Transverse colon (tissue), 4 donors: Measurements from ENCODE around the gene VMP1. TPM values are rescaled to one million over a fixed set of nuclear protein-coding genes. Genes with fewer than 3 reads are reported as not detected.

Source experiments
- DNase-seq: peaks from one replicate; pipeline ENCODE4 v3.0.0-alpha.2; 2019
- H3K27ac ChIP-seq, 4 donors: fragments of 200-600 bp; sonication (generic); 2 replicates each; pipeline ENCODE4 v1.5.1; 2016 to 2018; ENCODE audit warnings: inconsistent platforms in 4 of 4
- H3K27me3 ChIP-seq: fragments of 200-600 bp; sonication (generic); 2 replicates; pipeline ENCODE4 v1.5.1; 2017; ENCODE audit warnings: inconsistent platforms
- H3K36me3 ChIP-seq, 4 donors: fragments of 200-600 bp; sonication (generic); 2 replicates each; pipeline ENCODE4 v1.5.1; 2017 to 2019; ENCODE audit warnings: inconsistent platforms in 4 of 4
- H3K4me1 ChIP-seq, 4 donors: fragments of 200-600 bp; sonication (generic); 2 replicates each; pipeline ENCODE4 v1.5.1; 2017 to 2020; ENCODE audit warnings: inconsistent platforms in 4 of 4
- H3K4me3 ChIP-seq, 4 donors: fragments of 200-600 bp; sonication (generic); 1 replicate in 1 of 4; 2 replicates in 3 of 4; pipeline versions ENCODE4 v1.5.1 to v1.6.1; 2017 to 2019; ENCODE audit warnings: inconsistent platforms in 4 of 4
- H3K9me3 ChIP-seq, 2 donors: fragments of 200-600 bp; sonication (generic); 2 replicates each; pipeline ENCODE4 v1.5.1; 2017 to 2019; ENCODE audit warnings: inconsistent platforms in 2 of 2
- CTCF ChIP-seq, 5 experiments: fragments of 200-600 bp in 3 of 5; fragments of 450-650 bp in 2 of 5; sonication (generic) in 3 of 5; IDR thresholded peaks; 1 replicate in 2 of 5; 2 replicates in 3 of 5; pipeline ENCODE4 v1.5.1; 2016 to 2017; ENCODE audit warnings: antibody characterized with exemption in 5 of 5, inconsistent platforms in 3 of 5, mild to moderate bottlenecking in 2 of 5, moderate library complexity in 1 of 5
- EP300 ChIP-seq: sonication (generic); formaldehyde crosslinking; IDR thresholded peaks from one replicate; pipeline ENCODE4 v1.6.1; 2017; ENCODE audit warnings: antibody characterized with exemption, low read depth
- POLR2A ChIP-seq: fragments of 450-650 bp; IDR thresholded peaks from one replicate; pipeline ENCODE4 v1.6.1; 2016; ENCODE audit warnings: antibody characterized with exemption, mild to moderate bottlenecking, moderate library complexity
- POLR2AphosphoS5 ChIP-seq, 3 donors: sonication (generic); formaldehyde crosslinking; IDR thresholded peaks; one replicate each; pipeline ENCODE4 v1.6.1; 2016; ENCODE audit warnings: antibody characterized with exemption in 3 of 3
- WGBS, 2 donors: methylation state at CpG; one replicate each; pipeline ENCODE4 v1.1.5; 2018; ENCODE audit warnings: low coverage in 1 of 2; 5-methylcytosine and 5-hydroxymethylcytosine counted together
- in situ Hi-C, 4 donors: fragments of 200-750 bp; cut with MboI; loops; one replicate each; pipeline versions ENCODE4 v1.15.0 to v1.15.1; 2017; ENCODE audit warnings: low sequenced_read_pairs in 3 of 4, low pct_ligation_motif_present in 1 of 4, low pct_unique_long_range_greater_than_20kb in 1 of 4
- intact Hi-C: fragments of 100-400 bp; cut with DNase I; formaldehyde crosslinking; loops from one replicate; pipeline ENCODE4 v1.15.1; 2023; ENCODE audit warnings: low total_unique reads
- total RNA-seq, 4 donors: library from RNA; depleted of rRNA; stranded (reverse); fragments of >200 nt; gene quantifications; one replicate each; pipeline ENCODE4 v1.1.0, GENCODE V29; 2016

VMP1 gene
- total RNA-seq, 4 donors from 2014 or later: 136 to 547 (median 339) TPM

GRCh38 chr17:59725691-59726090, 18.2 kb downstream of the VMP1 start:
- 54 to 56% methylated on average over 2 of the region's 2 CpGs for WGBS, 2 donors
- in situ Hi-C loops (loop anchor here in 2 of 4 donors (25.0 kb wide), 1 partner anchor 312 kb away; no protein-coding TSS in a partner anchor), intact Hi-C loops (no loop called here)
- no peaks in the 10 kb centered on the region for H3K27me3 ChIP-seq
- TF ChIP-seq POLR2A (no peak), POLR2AphosphoS5 (IDR thresholded peaks at IDR 0.05) (peak; percentile 24 to 57 (median 27)), CTCF (IDR thresholded peaks at IDR 0.05) (no peak)
- peak overlapping the region; percentile 38 to 76 (median 70) for H3K27ac ChIP-seq
- no peaks in the 10 kb centered on the region for H3K36me3 ChIP-seq
- no peak for DNase-seq
- H3K4me1 ChIP-seq: peaks cover 0 to 80% (median 33%) of the 10 kb centered on the region in 4 donors
- no peaks in the 10 kb centered on the region for H3K9me3 ChIP-seq
- no peak overlapping the region for H3K4me3 ChIP-seq

GRCh38 chr17:59727817-59728533, 20.5 kb downstream of the VMP1 start:
- DNase-seq: no peak
- peaks cover 0 to 84% (median 35%) of the 10 kb centered on the region in 4 donors for H3K4me1 ChIP-seq
- H3K9me3 ChIP-seq: no peaks in the 10 kb centered on the region
- no peaks in the 10 kb centered on the region for H3K27me3 ChIP-seq
- no peak overlapping the region for H3K4me3 ChIP-seq
- H3K27ac ChIP-seq: peak overlapping the region in 1 of 4 donors; percentile 76
- no peaks in the 10 kb centered on the region for H3K36me3 ChIP-seq
- intact Hi-C loops: no loop called here
- no peak for TF ChIP-seq POLR2AphosphoS5 (IDR thresholded peaks at IDR 0.05)
- no peak for TF ChIP-seq CTCF (IDR thresholded peaks at IDR 0.05)
- in situ Hi-C loops: loop anchor here in 2 of 4 donors (25.0 kb wide), 1 partner anchor 309 kb away; no protein-coding TSS in a partner anchor
- WGBS, 2 donors: 83 to 95% methylated on average over 1 of the region's 1 CpG

- no peaks in the 10 kb centered on the region for H3K27me3 ChIP-seq
- DNase-seq: no peak
- in situ Hi-C loops: loop anchor here in 2 of 4 donors (25.0 kb wide), 1 partner anchor 307 kb away; no protein-coding TSS in a partner anchor
- no peak for TF ChIP-seq EP300
- TF ChIP-seq POLR2A: no peak
- TF ChIP-seq CTCF (IDR thresholded peaks at IDR 0.05): no peak
- TF ChIP-seq POLR2AphosphoS5 (IDR thresholded peaks at IDR 0.05): no peak
- peaks cover 4 to 84% (median 35%) of the 10 kb centered on the region in 4 donors for H3K4me1 ChIP-seq
- no peaks in the 10 kb centered on the region for H3K9me3 ChIP-seq
- no peak overlapping the region for H3K4me3 ChIP-seq
- intact Hi-C loops: no loop called here
- H3K36me3 ChIP-seq: peaks cover 0 to 1% (median 0%) of the 10 kb centered on the region in 4 donors
- peak overlapping the region in 2 of 4 donors; percentile 16 to 29 for H3K27ac ChIP-seq
- WGBS, 2 donors: 91 to 100% methylated on average over 1 of the region's 1 CpG
These were observed 22.9 kb downstream of the VMP1 start for GRCh38 chr17:59730268-59730834.

- TF ChIP-seq CTCF (IDR thresholded peaks at IDR 0.05): no peak
- TF ChIP-seq EP300: no peak
- no peak for TF ChIP-seq POLR2A
- no peak for TF ChIP-seq POLR2AphosphoS5 (IDR thresholded peaks at IDR 0.05)
- in situ Hi-C loops (loop anchor here in 2 of 4 donors (25.0 kb wide), 1 partner anchor 304 kb away; no protein-coding TSS in a partner anchor), intact Hi-C loops (no loop called here)
These were observed 26.2 kb downstream of the VMP1 start for GRCh38 chr17:59733697-59734096.

More at GRCh38 chr17:59733697-59734096, 26.2 kb downstream of the VMP1 start:
- Histone ChIP-seq H3K4me3 (no peak overlapping the region), H3K27me3 (no peaks in the 10 kb centered on the region), H3K4me1 (peaks cover 4 to 73% (median 36%) of the 10 kb centered on the region in 4 donors), H3K9me3 (no peaks in the 10 kb centered on the region), H3K36me3 (peaks cover 0 to 11% (median 0%) of the 10 kb centered on the region in 4 donors), H3K27ac (peak overlapping the region; percentile 73 to 77 (median 74))
- DNase-seq: no peak
- 80 to 81% methylated on average over 2 of the region's 2 CpGs for WGBS, 2 donors
